Stimulated activated CD8-positive, alpha-beta memory T cell treated with anti-CD3 and anti-CD28 coated beads, Interleukin-4, amount 100 ng/mL, for 24 hours (primary cell): ENCODE measurements around the gene RGL4.
"Not testable (repeated sequence)": the region's sequence is repeated elsewhere in the genome, so short reads cannot be mapped to it uniquely, and the experiment has no call there.

Experiments
- DNase-seq: peaks from one replicate; pipeline ENCODE4 v3.0.0-alpha.2; 2020; ENCODE audit warnings: low read depth

The RGL4 gene, protein sequence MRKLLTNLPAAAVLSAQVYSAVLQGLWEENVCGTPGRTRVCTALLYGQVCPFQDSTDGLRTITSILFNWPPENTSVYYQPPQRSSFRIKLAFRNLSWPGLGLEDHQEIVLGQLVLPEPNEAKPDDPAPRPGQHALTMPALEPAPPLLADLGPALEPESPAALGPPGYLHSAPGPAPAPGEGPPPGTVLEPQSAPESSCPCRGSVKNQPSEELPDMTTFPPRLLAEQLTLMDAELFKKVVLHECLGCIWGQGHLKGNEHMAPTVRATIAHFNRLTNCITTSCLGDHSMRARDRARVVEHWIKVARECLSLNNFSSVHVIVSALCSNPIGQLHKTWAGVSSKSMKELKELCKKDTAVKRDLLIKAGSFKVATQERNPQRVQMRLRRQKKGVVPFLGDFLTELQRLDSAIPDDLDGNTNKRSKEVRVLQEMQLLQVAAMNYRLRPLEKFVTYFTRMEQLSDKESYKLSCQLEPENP

DNA sequence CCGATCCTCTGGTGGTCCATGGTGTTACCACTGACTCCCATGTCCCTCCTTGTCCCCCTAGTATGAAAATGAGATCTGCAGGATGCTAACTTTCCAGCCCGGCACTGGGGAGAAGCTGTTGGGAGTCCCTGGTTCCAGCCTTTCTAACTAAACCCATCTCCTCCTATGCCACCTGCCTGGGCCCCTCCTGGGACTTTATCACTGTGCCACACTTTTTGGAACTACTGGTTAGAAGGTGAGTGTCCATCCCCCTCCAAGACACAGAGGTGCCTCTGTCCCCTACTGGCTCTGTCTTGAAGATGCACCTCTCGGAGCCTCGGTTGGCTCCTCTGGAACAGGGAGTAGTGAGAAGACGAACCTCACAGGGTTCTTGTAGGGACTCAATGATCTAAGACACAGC, at the start of gene RGL4:
Gene RGL4, plus strand, starts transcription at position 301 of the 400 bp plus-strand sequence. CDS start 1,018 bp downstream, outside the sequence.
- DNase-seq, result no peak

DNA sequence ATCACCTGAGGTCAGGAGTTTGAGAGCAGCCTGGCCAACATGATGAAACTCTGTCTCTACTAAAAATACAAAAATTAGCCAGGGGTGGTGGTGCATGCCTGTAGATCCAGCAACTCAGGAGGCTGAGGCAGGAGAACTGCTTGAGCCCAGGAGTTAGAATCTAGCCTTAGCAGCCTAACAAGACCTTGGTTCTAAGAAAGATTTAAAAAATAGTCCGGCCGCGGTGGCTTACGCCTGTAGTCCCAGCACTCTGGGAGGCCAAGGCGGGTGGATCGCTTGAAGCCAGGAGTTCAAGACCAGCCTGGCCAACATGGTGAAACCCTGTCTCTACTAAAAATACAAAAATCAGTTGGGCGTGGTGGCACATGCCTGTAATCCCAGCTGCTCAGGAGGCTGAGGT, 44.3 kb upstream of the RGL4 start:
- DNase-seq, result not testable (repeated sequence)

DNA sequence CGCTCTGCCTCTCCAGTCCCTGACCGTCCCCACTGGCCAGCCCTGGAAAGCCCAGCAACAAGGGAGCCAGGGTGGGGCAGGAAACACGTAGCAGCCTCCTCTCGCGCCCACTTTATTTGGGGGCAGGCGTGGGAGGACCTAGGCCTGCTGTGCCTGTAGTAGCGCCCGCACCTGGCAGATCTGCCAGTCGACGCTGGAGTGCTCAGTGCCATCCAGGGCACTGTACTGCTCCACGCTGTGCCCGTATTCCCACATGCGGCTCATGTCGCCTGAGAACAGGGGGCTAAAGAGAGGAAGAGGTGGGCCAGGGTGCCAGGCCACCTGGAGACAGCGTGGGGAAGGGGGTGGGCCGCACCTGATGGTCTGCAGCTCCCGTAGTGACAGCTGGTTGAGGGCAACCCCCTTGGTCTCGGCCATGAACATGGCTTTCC, 41.7 kb upstream of the RGL4 start:
- DNase-seq, result no peak

DNA sequence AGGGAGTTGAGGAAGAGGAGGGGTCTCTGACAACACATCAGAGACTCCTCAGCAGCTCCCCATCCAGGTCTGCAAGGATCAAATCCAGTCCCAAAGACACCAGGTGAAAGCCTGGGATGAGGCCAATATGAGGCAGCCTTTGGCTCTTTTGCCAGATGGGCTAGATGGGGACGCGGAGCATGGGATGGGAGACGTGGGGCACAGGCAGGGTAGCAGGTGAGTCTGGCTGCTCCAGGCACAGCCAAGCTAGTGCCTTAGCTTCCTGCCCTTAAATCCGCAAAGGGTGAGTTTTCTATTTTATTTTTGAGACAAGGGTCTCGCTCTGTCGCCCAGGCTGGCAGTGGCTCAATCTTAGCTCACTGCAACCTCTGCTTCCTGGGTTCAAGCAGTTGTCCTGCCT, 39.1 kb upstream of the RGL4 start:
- no peak for DNase-seq

DNA sequence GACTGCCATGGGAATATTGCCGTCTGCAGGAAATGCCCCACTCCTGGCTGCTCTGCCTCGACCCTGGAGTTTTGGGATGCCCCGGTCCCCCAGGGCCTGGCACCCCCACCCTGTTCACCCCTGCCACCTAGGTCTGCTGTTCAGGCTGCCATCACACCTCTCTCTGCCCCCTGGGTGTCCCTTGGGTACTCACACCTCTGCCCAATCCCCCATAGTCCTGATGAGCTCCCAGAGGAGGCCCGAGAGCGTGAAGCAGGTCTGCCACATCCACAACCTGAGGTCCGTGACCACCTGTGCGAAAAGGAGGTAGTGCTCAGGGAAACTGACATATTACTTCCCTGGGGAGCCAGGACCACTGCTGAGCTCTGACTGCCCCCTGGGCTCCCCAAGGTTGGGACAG, 38.5 kb upstream of the RGL4 start:
- no peak for DNase-seq

DNA sequence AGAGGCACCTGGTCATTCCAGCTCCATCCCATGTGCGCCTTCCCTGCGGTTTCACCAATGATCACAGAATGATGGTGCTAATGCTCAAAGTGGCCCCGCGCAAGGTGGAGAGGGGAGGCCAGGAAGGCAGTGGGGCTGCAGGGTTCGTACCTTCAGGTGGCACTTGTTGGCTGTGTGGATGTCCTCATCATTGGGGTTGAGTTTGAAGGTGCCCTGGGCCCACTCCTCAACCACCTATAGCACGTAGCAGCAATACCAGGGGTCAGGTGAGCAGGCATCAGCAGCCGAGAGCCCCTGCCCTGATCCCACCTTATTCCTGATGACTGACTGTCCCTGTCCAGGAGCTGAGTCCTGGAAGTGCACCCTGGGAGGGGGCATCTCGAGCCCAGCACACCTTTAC, 38.1 kb upstream of the RGL4 start:
- DNase-seq, result no peak

DNA sequence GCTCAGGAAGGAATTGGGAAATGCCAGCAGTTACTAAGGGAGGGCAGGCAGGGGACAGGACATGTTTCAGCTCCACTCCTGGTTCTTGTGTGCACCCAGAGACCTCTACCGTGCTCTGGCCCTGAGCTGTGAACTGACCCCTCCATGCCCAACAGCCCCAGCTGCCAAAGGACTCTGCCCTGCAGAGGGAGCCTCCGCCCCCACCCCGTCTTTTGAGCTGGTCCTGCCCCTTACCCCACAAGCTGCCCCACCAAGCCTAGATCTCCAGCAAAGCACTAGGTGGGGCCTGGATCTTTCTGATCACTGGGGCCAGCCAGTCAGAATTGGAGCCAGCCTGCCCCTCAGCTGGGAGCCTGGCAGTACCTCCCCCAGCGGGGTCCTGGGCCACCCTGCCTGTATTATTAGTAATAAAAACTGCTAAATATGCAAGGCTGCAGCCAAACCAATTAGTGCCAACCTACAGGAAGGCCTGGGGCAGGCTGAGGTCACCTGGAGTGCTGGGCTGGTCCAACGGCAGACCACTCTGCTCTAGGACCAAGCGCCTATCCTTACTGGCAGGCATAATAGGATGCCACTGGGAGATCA, 34.8 kb upstream of the RGL4 start:
- no peak for DNase-seq

DNA sequence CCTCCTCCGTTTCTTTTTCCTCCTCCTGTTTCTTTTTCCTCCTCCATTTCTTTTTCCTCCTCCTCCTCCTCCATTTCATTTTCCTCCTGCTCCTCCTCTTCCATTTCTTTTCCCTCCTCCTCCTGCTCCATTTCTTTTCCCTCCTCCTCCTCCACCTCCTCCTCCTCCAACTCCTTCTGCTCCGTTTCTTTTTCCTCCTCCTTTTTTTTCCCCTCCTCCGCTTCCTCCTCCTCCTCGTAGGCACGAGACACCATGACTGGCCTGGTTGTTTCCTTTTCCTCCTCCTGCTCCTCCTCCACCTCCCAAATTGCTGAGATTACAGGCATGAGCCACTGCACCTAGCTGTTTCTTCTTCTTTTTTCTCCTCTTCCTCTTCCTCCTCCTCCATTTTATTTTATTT, 33.1 kb upstream of the RGL4 start:
- no peak for DNase-seq

DNA sequence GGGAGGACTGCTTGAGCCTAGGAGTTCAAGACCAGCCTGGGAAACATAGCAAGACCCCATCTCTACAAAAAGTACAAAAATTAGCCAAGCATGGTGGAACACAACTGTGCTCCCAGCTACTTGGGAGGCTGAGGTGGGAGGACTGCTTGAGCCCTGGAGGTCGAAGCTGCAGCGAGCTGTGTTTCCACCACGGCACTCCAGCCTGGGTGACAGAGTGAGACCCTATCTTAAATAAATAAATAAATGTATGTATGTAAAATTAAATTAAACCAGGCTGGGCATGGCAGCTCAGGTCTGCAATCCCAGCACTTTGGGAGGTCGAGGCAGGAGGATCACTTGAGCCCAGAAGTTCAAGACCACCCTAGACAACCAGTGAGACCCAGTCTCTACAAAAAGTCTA, 30.4 kb upstream of the RGL4 start:
- not testable (repeated sequence) for DNase-seq

DNA sequence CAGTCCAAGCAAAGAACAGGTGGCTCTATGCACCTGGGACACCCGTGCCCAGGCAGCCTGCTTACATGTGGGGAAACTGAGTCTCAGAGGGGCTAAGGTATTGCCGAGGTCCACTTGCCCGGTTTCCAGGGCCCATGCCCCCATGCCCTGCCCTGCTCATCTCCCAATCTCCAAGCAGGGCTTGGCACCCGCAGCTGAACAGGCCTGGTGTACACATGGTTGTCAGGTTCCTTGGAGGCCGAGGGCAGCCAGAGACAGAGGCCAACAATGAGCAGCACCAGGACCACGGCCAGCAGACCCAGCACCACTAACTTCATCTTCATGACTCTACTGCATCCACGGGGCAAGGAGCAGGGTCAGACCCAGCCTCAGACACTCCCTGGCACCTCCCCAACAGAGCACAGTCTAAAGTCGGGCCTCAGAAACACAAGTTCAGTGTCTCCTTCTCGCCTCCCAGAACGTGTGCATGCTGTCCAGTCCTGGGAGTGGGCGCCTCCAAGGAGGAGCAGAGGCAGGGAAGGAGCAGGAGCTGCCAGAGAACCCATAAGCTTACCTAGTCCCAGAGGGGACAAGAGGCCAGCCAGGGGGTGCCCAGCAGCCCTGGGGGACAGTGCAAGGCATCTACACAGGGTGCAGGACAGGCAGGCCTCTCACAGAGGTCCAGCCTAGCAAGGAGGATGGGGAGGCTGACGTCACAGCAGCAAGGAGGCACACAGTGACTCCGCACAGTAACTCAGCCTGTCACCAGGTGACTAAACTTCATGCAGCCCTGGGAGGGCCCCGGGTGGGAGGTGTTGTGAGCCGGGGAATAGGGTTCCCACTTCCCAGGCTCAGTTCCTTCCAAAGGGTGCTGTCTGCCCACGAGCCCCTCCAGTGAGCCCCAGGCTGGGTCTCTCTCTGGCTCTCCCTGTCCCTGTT, 20.2 kb upstream of the RGL4 start:
- DNase-seq, result no peak

DNA sequence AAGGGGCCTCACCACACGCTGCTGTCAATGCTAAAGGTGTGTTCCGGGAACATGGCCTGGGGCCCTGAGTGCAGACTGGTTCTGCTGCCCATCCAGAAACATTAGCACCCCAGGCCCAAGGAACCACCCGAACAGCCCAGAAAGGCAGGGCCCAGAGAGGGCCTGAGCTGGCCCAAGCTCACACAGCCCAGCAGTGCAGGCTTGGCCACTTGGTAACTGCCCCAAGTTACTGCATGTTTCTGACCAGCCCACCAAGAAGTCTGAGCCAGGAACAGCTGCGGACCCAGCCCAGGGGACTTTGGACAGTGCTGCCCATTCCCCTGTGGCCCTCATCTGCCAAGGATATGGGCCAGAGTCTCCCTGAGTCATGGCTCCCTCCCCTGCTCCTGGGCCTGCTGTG, 19.4 kb upstream of the RGL4 start:
- DNase-seq, result not testable (repeated sequence)

DNA sequence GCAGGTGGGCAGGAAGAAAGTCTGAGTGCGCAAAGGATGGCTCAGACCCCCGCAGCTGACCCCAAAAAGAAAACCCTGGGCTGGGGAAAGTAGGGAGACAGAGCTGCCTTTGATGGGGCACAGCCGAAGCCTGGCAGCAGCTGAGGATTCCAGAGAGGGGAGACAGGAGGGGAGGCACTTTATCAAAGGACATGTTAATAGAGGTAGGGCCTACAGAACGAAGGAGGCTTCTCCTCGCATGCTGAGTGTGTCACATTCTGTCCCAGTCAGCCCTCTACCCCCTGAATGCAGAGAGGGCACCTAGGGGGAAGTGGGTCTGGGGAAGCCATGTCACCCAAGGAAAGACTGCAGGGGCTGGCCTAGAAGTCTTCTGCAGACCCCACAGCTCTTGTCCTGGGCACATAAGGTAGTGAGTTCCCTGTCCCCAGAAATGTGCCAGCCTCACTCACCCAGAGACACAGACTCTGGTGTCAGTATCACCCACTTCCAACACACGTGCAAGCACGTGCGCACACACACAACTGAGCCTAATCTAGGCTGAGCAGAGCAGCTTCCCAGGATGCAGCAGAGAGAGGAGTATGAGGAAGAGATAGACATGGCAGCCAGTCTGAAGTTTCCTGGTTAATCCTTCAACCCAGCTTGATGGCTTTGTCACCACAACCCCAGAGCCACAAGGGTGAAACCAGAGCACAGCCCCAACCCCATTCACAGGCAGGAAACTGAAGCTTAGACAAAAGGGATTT, 18.3 kb upstream of the RGL4 start:
- DNase-seq, result not testable (repeated sequence)

DNA sequence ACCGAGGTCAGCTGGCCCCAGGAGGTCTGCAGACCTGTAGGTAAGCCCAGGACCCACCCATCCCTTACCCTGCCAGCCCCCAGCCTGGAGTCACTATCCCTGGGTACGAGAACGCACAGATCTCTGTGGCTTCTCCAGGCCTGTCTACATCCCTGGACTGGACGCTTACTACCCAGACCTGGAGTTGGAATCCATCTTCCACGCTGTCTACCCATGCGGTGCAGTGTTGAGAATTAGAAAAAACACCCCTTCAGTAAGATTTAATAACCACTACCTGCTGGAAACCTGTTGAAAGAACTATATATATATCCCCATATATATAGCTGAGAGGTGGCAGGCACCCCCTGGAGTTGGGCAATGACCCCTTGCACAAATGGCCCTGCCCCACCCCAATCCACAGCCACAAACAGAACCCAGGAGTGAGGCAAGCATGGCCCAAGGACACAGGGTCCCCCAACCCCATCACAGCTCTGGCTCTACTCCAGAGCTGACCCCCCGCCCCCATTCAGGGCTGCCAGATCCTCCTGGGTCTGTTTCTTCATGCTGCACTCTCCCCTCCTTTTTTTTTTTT, 17.7 kb upstream of the RGL4 start:
- no peak for DNase-seq

DNA sequence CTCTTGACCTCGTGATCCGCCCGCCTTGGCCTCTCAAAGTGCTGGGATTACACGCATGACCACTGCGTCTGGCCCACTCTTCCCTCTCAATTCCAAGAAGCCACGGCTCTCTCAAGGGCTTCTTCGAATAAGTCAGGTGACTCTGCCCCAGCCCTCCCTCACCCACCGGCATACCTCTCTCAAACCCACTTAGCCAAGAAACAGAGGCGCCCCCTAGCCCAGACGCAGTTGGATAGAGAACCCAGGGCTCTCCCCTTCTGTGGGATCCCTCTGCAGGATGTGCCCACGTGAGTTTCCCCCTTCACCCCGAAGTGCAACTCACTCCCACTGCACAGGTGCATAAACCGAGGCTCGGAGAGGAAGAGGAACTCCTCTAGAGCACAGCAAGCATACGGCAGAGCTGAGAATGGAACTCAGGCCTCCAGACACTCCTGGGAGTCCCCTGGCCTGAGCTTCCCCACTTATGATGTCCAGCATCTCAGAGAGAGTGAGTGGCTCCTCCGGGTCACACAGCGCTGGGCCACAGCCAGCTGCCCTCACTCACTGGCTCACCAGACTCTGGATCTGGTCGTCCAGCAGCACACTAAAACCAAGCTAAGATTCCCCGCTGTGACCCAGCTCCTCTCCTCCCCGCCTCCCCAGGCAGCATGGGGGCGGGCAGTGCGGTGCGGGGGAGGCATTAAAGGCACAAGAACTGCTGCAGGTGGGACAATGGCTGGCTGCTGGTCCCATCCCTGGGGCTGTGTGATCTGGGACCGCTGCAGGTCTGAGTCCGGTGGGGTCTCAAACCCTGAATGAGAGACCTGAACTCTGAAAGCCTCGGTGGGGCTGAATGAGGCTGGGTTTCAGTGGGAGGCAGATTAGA, 16.8 kb upstream of the RGL4 start:
- DNase-seq, result no peak

DNA sequence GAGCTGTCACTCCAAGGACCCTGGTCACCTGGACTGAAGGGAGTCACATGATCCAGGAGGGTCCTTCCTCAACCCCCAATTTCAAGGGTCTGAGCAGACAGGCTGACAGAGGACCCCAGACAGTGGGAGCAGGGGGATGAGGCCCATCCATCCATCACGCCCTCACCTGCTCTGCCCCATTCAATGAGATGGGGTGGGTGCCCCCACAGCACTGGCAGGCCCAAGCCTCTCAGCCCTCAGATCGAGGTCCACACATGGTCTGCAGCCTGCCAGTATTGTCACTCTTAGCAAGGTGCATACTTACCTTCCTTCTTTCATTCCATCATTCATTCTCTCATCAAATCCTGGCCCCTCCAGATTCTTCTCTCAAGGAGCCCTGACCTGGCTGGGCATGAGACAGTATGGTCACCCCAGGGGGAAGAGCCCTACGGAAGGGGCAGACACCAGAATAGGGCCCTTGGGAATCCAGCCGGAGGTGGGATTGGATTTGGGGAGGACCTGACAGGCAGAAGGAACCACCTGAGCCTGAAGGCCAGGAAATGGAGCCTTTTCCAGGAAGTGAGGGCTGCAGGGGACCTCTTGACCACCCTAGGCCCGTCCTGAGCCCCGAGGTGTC, 15.8 kb upstream of the RGL4 start:
- DNase-seq, result not testable (repeated sequence)

DNA sequence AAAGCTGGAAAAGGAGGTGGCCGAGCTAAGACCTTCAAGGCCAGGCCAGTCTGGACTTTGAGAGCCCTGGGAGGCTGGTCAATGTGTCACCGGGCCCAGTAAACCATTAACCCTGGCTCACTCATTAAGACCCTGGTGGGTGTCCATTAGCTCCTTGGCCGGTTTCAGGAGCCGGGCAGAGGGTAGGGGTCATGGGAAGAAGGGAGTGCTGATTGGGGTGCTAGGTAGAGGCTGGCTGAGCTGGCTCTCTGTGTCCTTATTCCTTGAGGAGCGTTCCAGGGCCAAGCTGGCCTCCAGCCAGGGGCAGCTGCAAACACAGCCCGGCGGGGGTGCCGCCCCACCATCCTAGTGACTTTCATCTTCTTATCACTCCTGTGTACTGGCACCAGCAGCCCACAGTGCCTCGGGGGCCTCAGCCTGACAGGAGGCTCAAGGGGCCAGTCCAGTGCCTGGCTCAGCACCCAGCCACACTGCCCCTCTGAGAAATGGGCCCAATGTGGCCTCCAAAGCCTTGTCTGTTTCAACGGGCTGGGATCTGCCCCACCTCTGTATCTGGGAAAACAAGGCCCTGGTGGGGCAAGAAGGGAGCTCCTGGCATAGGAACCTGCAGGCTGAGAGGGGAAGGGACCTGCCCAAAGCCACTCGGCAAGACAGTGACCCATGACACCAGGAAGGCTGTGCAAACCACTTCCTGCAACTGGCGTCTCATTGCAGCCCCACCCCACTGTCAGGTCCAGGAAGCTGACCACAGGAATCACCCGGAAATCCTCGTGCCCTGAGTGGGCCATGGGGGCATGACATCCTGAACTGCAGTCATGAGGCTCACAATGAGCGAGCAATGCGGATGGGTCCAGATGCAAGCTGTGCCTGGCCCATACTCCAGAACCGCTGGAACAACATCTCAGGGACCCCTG, 15.1 kb upstream of the RGL4 start:
- no peak for DNase-seq

DNA sequence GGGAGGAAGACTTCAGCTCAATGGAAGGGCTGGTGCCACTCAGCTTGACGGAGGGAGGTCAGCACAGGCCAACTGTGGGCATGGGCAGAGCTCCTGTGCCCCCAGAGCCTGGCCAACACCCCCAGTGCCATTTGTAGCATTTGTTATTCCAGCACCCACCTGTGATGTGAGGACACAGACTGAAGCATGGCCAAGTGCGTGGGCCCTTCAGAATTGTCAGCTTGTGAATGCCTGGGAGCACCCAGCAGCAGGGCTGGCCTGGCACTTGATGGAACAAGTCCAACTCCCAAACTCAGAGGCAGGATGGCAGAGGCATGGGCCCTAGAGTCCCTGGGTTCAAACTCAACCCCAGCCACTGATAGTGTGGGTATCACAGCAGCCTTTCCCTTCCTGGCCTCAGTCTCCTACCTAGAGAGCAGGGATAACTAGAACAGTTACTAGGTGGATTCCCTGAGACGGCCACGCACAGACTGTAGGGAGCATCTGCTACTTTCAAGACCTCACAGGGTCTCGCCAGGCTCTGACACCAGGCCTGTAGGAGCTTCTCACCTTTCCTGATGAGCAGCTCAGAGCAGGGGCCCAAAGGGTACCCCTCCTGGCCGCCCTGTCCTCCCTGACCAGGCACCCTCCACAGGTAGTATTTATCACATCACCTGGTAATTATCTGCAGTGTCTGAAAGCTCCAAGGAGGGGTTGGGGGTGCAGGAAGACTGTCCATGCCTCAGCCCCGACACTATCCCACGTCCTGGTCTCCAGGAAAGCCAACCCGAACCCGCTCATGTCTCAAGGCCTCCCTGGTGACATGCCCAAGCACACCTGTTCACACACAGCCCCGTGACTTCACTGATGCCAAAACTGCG, 13.7 kb upstream of the RGL4 start:
- not testable (repeated sequence) for DNase-seq

DNA sequence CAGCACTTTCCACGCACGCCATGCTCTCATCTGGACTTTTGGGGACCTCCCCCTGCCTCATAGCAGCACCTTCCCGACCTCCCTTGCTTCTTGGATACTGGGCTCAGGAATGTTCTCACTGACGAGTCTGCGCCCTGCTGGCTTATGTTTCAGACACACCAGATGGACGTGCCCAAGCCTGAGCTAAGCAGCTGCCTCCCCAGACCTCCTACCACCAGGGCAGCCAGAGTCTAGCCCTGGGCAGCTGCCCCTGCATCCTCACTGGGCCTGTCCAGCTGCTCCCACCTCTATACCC, 13.2 kb upstream of the RGL4 start:
- no peak for DNase-seq
